GM23338 (cell line): ENCODE measurements around the gene SLC25A26.

Source experiments
- CTCF ChIP-seq, 2 experiments: fragments of 200-600 bp in 1 of 2; sonication (generic) in 1 of 2; conservative IDR thresholded peaks; 2 replicates each; pipeline versions ENCODE4 v1.5.1 to v1.6.1; 2016 to 2017; ENCODE audit warnings: antibody characterized with exemption in 2 of 2, low read depth in 2 of 2, mild to moderate bottlenecking in 2 of 2, moderate library complexity in 1 of 2
- ETS1 ChIP-seq: IDR thresholded peaks from 2 replicates; pipeline ENCODE4 v1.6.1; 2016; ENCODE audit warnings: antibody characterized with exemption
- EZH2 ChIP-seq: fragments of 200-600 bp; sonication (generic); IDR thresholded peaks from one replicate; pipeline ENCODE4 v1.8.0; 2017; ENCODE audit warnings: antibody characterized with exemption, mild to moderate bottlenecking, low read depth; ENCODE audit not compliant: unreplicated experiment
- EZH2phosphoT487 ChIP-seq: fragments of 200-600 bp; sonication (generic); IDR thresholded peaks from one replicate; pipeline ENCODE4 v1.8.1; 2018; ENCODE audit warnings: antibody characterized with exemption; ENCODE audit not compliant: unreplicated experiment
- NANOG ChIP-seq: IDR thresholded peaks from 2 replicates; pipeline ENCODE4 v1.6.1; 2016; ENCODE audit warnings: antibody characterized with exemption, borderline replicate concordance
- POLR2AphosphoS5 ChIP-seq: IDR thresholded peaks from 2 replicates; pipeline ENCODE4 v1.6.1; 2016; ENCODE audit warnings: antibody characterized with exemption, low read depth
- STAT1 ChIP-seq: IDR thresholded peaks from one replicate; pipeline ENCODE4 v1.6.1; 2016; ENCODE audit warnings: antibody characterized with exemption; ENCODE audit not compliant: unreplicated experiment
- ZNF114 ChIP-seq: fragments of 250-450 bp; sonication (Bioruptor Pico); IDR thresholded peaks from 2 replicates; pipeline ENCODE4 v1.5.0; 2020; ENCODE audit warnings: mild to moderate bottlenecking, moderate library complexity
- TF ChIP-seq, protein P1 (sequence below): fragments of 250-450 bp; sonication (Bioruptor Pico); IDR thresholded peaks from 2 replicates; pipeline ENCODE4 v1.5.0; 2020; ENCODE audit warnings: mild to moderate bottlenecking, moderate library complexity
- TF ChIP-seq, protein P2 (sequence below): IDR thresholded peaks from one replicate; pipeline ENCODE4 v1.6.1; 2018; ENCODE audit warnings: antibody characterized with exemption; ENCODE audit not compliant: unreplicated experiment

GRCh38 chr3:66322436-66322835 is 101.6 kb downstream of the SLC25A26 start:
- no peak for TF ChIP-seq ETS1
- no peak for TF ChIP-seq POLR2AphosphoS5
- TF ChIP-seq CTCF (conservative IDR thresholded peaks at IDR 0.05; ENCODE audit: low read depth in 2 of 2), result no peak
- TF ChIP-seq, protein P1, sequence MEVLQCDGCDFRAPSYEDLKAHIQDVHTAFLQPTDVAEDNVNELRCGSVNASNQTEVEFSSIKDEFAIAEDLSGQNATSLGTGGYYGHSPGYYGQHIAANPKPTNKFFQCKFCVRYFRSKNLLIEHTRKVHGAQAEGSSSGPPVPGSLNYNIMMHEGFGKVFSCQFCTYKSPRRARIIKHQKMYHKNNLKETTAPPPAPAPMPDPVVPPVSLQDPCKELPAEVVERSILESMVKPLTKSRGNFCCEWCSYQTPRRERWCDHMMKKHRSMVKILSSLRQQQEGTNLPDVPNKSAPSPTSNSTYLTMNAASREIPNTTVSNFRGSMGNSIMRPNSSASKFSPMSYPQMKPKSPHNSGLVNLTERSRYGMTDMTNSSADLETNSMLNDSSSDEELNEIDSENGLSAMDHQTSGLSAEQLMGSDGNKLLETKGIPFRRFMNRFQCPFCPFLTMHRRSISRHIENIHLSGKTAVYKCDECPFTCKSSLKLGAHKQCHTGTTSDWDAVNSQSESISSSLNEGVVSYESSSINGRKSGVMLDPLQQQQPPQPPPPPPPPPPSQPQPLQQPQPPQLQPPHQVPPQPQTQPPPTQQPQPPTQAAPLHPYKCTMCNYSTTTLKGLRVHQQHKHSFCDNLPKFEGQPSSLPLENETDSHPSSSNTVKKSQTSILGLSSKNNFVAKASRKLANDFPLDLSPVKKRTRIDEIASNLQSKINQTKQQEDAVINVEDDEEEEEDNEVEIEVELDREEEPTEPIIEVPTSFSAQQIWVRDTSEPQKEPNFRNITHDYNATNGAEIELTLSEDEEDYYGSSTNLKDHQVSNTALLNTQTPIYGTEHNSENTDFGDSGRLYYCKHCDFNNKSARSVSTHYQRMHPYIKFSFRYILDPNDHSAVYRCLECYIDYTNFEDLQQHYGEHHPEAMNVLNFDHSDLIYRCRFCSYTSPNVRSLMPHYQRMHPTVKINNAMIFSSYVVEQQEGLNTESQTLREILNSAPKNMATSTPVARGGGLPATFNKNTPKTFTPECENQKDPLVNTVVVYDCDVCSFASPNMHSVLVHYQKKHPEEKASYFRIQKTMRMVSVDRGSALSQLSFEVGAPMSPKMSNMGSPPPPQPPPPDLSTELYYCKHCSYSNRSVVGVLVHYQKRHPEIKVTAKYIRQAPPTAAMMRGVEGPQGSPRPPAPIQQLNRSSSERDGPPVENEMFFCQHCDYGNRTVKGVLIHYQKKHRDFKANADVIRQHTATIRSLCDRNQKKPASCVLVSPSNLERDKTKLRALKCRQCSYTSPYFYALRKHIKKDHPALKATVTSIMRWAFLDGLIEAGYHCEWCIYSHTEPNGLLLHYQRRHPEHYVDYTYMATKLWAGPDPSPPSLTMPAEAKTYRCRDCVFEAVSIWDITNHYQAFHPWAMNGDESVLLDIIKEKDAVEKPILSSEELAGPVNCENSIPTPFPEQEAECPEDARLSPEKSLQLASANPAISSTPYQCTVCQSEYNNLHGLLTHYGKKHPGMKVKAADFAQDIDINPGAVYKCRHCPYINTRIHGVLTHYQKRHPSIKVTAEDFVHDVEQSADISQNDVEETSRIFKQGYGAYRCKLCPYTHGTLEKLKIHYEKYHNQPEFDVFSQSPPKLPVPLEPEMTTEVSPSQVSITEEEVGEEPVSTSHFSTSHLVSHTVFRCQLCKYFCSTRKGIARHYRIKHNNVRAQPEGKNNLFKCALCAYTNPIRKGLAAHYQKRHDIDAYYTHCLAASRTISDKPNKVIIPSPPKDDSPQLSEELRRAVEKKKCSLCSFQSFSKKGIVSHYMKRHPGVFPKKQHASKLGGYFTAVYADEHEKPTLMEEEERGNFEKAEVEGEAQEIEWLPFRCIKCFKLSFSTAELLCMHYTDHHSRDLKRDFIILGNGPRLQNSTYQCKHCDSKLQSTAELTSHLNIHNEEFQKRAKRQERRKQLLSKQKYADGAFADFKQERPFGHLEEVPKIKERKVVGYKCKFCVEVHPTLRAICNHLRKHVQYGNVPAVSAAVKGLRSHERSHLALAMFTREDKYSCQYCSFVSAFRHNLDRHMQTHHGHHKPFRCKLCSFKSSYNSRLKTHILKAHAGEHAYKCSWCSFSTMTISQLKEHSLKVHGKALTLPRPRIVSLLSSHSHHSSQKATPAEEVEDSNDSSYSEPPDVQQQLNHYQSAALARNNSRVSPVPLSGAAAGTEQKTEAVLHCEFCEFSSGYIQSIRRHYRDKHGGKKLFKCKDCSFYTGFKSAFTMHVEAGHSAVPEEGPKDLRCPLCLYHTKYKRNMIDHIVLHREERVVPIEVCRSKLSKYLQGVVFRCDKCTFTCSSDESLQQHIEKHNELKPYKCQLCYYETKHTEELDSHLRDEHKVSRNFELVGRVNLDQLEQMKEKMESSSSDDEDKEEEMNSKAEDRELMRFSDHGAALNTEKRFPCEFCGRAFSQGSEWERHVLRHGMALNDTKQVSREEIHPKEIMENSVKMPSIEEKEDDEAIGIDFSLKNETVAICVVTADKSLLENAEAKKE (CRISPR knock-in tag), result no peak
- no peak for TF ChIP-seq NANOG
- TF ChIP-seq, protein P2, sequence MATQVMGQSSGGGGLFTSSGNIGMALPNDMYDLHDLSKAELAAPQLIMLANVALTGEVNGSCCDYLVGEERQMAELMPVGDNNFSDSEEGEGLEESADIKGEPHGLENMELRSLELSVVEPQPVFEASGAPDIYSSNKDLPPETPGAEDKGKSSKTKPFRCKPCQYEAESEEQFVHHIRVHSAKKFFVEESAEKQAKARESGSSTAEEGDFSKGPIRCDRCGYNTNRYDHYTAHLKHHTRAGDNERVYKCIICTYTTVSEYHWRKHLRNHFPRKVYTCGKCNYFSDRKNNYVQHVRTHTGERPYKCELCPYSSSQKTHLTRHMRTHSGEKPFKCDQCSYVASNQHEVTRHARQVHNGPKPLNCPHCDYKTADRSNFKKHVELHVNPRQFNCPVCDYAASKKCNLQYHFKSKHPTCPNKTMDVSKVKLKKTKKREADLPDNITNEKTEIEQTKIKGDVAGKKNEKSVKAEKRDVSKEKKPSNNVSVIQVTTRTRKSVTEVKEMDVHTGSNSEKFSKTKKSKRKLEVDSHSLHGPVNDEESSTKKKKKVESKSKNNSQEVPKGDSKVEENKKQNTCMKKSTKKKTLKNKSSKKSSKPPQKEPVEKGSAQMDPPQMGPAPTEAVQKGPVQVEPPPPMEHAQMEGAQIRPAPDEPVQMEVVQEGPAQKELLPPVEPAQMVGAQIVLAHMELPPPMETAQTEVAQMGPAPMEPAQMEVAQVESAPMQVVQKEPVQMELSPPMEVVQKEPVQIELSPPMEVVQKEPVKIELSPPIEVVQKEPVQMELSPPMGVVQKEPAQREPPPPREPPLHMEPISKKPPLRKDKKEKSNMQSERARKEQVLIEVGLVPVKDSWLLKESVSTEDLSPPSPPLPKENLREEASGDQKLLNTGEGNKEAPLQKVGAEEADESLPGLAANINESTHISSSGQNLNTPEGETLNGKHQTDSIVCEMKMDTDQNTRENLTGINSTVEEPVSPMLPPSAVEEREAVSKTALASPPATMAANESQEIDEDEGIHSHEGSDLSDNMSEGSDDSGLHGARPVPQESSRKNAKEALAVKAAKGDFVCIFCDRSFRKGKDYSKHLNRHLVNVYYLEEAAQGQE, result no peak
- TF ChIP-seq EZH2phosphoT487, result no peak
- TF ChIP-seq EZH2, result no peak
- TF ChIP-seq STAT1, result no peak
- TF ChIP-seq ZNF114 (CRISPR knock-in tag), result no peak
